PC-3 (cell line): Measurements from ENCODE around the gene PDZRN4.

Experiments used
- CTCF ChIP-seq: fragments of 300-600 bp; sonication (generic); conservative IDR thresholded peaks from 2 replicates; pipeline ENCODE4 v1.5.1; 2017; ENCODE audit warnings: antibody characterized with exemption, low read depth, mild to moderate bottlenecking, low read length
- EZH2phosphoT487 ChIP-seq: fragments of 300-600 bp; sonication (generic); IDR thresholded peaks from 2 replicates; pipeline ENCODE4 v1.6.1; 2018; ENCODE audit warnings: mild to moderate bottlenecking, antibody characterized with exemption, low read length, borderline replicate concordance

- TF ChIP-seq CTCF (no peak), EZH2phosphoT487 (no peak)
Measured at GRCh38 chr12:41223600-41223999, 35.5 kb downstream of the PDZRN4 start.
